ENCODE measurements around the gene FIG4. TPM values are rescaled to one million over a fixed set of nuclear protein-coding genes. Genes with fewer than 3 reads are reported as not detected.
"Not testable (repeated sequence)": the region's sequence is repeated elsewhere in the genome, so short reads cannot be mapped to it uniquely, and the experiment has no call there.

FIG4 gene
- total RNA-seq, 4 donors from 2014 or later, result 7.9 to 17.5 (median 11.7) TPM

- Histone ChIP-seq H3K4me3 (no peak overlapping the region), H3K36me3 (no peaks in the 10 kb centered on the region), H3K27me3 (no peaks in the 10 kb centered on the region), H3K27ac (no peak overlapping the region), H3K4me1 (peaks cover 12% of the 10 kb centered on the region), H3K9me3 (no peaks in the 10 kb centered on the region)
- no peak for DNase-seq (ENCODE audit: low spot score in 2 of 2)
- 88% methylated on average over 2 of the region's 2 CpGs for WGBS
- TF ChIP-seq POLR2AphosphoS5 (IDR thresholded peaks at IDR 0.05) (no peak), POLR2A (IDR thresholded peaks at IDR 0.05) (no peak), EP300 (IDR thresholded peaks at IDR 0.05) (no peak)
- TF ChIP-seq, protein P1, sequence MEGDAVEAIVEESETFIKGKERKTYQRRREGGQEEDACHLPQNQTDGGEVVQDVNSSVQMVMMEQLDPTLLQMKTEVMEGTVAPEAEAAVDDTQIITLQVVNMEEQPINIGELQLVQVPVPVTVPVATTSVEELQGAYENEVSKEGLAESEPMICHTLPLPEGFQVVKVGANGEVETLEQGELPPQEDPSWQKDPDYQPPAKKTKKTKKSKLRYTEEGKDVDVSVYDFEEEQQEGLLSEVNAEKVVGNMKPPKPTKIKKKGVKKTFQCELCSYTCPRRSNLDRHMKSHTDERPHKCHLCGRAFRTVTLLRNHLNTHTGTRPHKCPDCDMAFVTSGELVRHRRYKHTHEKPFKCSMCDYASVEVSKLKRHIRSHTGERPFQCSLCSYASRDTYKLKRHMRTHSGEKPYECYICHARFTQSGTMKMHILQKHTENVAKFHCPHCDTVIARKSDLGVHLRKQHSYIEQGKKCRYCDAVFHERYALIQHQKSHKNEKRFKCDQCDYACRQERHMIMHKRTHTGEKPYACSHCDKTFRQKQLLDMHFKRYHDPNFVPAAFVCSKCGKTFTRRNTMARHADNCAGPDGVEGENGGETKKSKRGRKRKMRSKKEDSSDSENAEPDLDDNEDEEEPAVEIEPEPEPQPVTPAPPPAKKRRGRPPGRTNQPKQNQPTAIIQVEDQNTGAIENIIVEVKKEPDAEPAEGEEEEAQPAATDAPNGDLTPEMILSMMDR (IDR thresholded peaks at IDR 0.05), result no peak
Measured at GRCh38 chr6:109701774-109702173, 10.7 kb downstream of the FIG4 start.

- TF ChIP-seq, protein P1 (IDR thresholded peaks at IDR 0.05), result no peak
- no peak for TF ChIP-seq POLR2A (IDR thresholded peaks at IDR 0.05)
- no peak for TF ChIP-seq EP300 (IDR thresholded peaks at IDR 0.05)
- no peak for TF ChIP-seq POLR2AphosphoS5 (IDR thresholded peaks at IDR 0.05)
- no peak overlapping the region for H3K4me3 ChIP-seq
- peaks cover 9% of the 10 kb centered on the region for H3K4me1 ChIP-seq
- H3K36me3 ChIP-seq, result no peaks in the 10 kb centered on the region
- no peak overlapping the region for H3K27ac ChIP-seq
- no peaks in the 10 kb centered on the region for H3K27me3 ChIP-seq
- WGBS, result 63% methylated on average over 4 of the region's 4 CpGs
- H3K9me3 ChIP-seq, result no peaks in the 10 kb centered on the region
- no peak for DNase-seq (ENCODE audit: low spot score in 2 of 2)
Measured at GRCh38 chr6:109702791-109703190, 11.7 kb downstream of the FIG4 start.

DNA sequence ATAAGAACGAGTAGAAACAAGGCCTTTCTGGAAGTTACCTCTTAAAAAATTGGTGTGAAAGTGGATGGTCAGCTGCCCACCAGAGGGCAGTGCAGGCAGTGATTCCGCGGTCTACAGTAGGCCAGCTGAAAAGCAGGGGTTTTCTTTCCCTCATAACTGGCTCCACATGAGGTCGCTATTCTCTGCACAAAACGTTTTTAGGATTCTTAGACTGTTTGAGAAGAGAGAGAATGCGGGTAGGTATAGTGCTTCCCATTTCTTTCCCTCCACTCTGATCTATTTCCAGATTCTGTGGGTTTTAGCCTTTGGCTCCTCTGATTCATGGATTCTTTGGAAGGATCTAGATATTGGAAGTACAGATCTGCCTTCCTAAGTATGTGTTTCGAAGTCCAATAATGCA is 14.2 kb downstream of the FIG4 start:
- no peak overlapping the region for H3K27ac ChIP-seq
- H3K4me3 ChIP-seq, result no peak overlapping the region
- TF ChIP-seq POLR2A (IDR thresholded peaks at IDR 0.05), result no peak
- TF ChIP-seq, protein P1 (IDR thresholded peaks at IDR 0.05), result peak; percentile 92 to 96
- H3K27me3 ChIP-seq, result no peaks in the 10 kb centered on the region
- H3K36me3 ChIP-seq, result no peaks in the 10 kb centered on the region
- no peaks in the 10 kb centered on the region for H3K9me3 ChIP-seq
- peak in 1 of 2 donors; percentile 79 for DNase-seq (ENCODE audit: low spot score in 2 of 2)
- 15% methylated on average over 7 of the region's 7 CpGs for WGBS
- H3K4me1 ChIP-seq, result peaks cover 9% of the 10 kb centered on the region

DNA sequence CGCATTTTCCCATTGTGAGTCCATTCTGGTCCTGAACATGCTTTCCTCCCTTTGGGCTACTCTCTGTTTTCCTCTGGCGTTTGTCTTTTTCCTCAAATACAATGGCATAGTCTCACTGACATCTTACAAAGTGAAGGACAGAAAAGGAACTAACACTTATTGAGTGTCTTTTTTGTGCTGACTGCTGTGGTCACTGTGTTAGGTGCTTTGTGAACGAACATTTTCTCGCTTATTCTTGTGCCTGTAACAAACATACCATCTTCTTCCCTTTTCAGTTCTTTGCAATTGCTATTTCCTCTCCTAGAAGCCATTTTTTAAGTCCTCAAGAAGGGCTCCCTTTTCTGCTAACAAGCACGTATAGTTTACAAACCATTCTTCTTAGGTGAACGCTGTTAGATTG is 15.4 kb downstream of the FIG4 start:
- 50% methylated on average over 6 of the region's 6 CpGs for WGBS
- Histone ChIP-seq H3K36me3 (no peaks in the 10 kb centered on the region), H3K4me3 (no peak overlapping the region), H3K27ac (no peak overlapping the region), H3K4me1 (peaks cover 9% of the 10 kb centered on the region), H3K27me3 (no peaks in the 10 kb centered on the region), H3K9me3 (no peaks in the 10 kb centered on the region)
- DNase-seq (ENCODE audit: low spot score in 2 of 2), result no peak
- no peak for TF ChIP-seq EP300 (IDR thresholded peaks at IDR 0.05)
- TF ChIP-seq, protein P1 (IDR thresholded peaks at IDR 0.05), result no peak
- TF ChIP-seq POLR2AphosphoS5 (IDR thresholded peaks at IDR 0.05), result no peak
- no peak for TF ChIP-seq POLR2A (IDR thresholded peaks at IDR 0.05)

- H3K4me1 ChIP-seq; H3K4me3 ChIP-seq; DNase-seq (ENCODE audit: low spot score in 2 of 2); H3K36me3 ChIP-seq; H3K9me3 ChIP-seq; H3K27me3 ChIP-seq; H3K27ac ChIP-seq: not testable (repeated sequence)
- WGBS, result 94% methylated on average over 2 of the region's 2 CpGs
Measured at GRCh38 chr6:109708099-109708498, 17.0 kb downstream of the FIG4 start.

- DNase-seq (ENCODE audit: low spot score in 2 of 2), result no peak
- TF ChIP-seq EP300 (IDR thresholded peaks at IDR 0.05), result no peak
- no peak for TF ChIP-seq POLR2A (IDR thresholded peaks at IDR 0.05)
- no peak for TF ChIP-seq POLR2AphosphoS5 (IDR thresholded peaks at IDR 0.05)
- TF ChIP-seq, protein P1 (IDR thresholded peaks at IDR 0.05), result no peak
- H3K27me3 ChIP-seq, result no peaks in the 10 kb centered on the region
- H3K4me3 ChIP-seq, result no peak overlapping the region
- no peaks in the 10 kb centered on the region for H3K4me1 ChIP-seq
- no peaks in the 10 kb centered on the region for H3K9me3 ChIP-seq
- WGBS, result 85% methylated on average over 8 of the region's 8 CpGs
- H3K36me3 ChIP-seq, result peaks cover 15% of the 10 kb centered on the region
- no peak overlapping the region for H3K27ac ChIP-seq
Measured at GRCh38 chr6:109713097-109713496, 22.0 kb downstream of the FIG4 start.
